NCI-H510A treated with DMSO at 0.1 percent for 48 hours (cell line): ENCODE results near the gene LARGE1.

ENCODE experiments used
- DNase-seq: peaks from one replicate; lab custom pipeline; 2025; lab: John Stamatoyannopoulos, UW

The LARGE1 gene

DNA sequence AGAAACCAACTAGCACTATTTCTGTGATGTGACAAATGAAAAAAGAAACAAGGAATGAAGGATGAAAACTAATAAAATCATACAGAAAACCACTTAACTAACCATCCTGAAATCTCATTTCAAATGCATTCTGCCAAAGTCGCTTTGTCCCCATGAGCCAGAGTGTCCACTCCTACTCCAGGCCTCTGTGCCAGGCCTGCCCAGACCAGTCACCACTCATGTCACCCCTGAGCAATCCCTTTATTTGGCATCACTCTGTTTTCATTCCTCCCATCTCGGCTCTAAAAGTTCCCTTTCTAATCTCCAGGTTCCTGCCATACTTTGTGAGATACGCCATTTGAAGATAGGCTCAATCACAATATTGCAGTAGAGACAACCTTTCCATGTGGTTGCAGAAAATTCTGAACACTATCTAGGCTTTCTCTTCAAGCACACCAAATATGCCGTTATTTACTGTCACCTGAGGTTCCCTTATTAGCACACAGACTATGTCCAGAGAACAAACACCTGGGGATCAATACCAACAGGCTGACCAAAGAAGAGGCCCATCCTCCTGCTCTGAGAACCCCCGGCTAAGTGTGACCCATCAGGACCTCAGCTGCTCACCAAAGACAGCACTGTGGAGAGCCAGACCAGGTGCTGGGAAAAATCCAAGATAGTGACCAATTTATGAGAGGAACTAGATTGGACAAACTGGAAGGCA is 202.4 kb downstream of the LARGE1 start:
- DNase-seq, result no peak

DNA sequence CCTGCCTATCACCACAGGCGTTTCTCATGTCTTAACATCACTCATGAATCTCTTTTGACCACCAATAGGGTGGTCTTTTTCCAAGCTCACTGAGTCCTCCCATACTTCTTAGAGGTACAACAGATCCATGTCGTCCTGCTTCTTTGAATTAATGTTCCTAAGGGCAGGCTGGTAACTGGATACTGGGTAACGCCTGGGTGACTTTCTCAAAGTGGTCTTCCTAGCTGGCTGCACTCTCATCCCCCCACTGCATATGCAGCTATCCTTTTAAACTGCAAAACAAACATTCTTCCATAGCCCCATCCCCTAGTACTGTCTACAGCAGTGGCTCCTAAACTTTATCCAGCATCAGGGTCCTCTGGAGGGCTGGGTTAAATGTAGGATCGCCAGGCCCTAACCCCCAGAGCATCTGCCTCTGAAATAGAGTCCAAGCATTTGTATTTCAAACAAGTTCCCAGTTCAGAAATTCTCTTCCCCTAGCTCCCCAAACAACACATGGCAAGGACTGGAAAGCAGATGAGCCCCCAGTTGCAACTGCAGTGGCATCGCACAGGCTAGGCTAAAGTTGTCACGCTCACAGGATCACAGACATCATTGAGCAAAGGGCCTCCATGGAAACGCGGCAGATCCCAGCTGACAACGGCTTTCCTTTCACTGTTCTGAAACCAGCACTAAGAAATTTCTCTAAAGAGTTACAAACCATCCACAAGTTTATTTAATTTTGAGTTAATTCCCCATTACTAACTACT is 204.9 kb downstream of the LARGE1 start:
- no peak for DNase-seq

DNA sequence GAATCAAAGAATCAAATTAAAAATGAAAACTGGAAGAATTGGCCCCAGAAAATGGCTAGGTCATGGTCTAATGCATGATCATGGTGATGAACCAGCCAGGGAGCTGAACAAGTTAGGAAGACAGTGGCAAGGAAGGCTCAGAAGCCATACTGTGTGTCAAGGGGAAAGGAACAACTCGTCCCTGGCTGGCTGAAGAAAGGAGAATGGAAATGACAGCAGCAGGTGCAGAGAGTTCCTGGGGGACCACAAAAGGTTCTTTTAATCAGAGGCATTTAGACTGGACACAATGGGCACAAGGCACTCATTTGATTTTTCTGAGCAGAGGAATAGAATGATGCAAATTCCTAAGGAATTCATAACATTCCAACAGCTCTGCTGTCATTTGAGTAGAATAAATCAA is 209.9 kb downstream of the LARGE1 start:
- no peak for DNase-seq

DNA sequence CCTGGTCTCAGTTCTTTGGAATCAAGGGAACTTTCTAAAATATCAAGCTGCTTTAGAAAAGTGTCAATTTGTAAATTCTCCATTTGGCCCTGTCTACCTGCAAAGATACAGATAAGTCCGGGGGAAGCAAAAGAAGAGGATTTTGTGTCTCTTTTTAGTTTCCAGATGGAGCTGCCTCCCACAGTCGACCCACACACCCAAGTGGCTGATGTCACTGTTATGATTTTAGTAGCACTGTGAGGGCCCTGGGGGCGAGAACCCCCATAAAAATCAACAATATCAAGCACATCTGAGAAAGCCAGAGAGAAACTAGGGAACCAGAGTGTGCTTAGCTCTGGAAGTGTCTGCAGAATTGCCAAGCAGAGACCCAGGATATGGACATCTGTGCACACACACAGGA is 212.7 kb downstream of the LARGE1 start:
- DNase-seq, result no peak

DNA sequence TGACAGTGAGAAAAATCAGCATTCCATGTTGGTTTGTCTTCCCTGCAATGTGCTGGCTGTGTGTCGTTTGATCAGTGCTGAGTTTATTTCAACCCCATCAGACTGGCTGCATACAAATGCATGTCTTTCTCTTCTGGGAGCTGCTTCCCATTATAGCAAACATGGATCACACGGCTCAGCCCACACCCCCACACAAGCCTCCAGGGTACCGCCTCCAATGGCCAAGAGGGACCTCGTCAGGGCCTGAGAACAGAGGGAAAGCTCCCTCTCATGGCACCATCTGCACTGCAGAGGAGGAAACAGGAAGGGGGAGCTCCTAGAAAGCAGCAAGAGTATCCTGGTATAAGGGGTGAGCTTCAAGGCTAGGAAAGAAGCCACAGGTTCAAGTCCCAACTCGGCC is 214.2 kb downstream of the LARGE1 start:
- DNase-seq, result no peak

DNA sequence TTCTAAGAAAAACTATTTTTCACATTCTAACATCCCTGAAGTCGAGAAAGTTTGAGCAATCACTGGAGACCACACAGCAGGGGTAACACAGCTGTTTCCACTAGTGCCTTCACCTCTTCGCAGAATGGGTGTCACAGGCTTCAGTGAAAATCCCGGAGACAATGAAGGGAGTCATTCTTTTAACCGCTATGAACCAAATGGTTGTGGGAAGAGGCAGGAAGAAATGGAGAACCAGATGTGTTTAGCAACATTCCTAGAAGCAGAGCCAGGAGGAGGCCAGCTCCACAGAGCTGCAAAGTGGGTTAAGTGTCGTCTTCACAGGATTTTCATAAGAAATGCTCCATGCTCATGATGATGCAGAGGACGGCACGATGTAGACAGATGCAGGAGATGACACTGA is 221.1 kb downstream of the LARGE1 start:
- DNase-seq, result no peak

DNA sequence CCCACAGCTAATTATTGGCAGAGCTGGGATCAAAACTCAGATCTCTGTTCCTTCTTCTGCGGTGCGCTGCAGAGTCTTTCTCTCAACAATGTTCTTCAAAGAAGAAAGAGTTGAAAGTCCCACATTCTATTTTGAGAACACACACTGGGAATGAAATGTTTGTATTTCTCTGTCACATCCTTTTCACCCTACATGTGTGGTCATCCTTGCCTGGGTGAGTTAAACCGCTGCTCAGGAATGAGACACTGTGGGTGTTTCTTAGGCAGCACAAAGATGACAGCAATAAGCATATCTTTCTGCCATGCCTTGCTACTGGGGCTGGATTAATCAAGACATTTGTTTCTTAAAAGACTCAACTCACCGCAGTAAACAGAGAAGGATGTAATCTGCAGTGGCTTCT is 222.6 kb downstream of the LARGE1 start:
- DNase-seq, result no peak

DNA sequence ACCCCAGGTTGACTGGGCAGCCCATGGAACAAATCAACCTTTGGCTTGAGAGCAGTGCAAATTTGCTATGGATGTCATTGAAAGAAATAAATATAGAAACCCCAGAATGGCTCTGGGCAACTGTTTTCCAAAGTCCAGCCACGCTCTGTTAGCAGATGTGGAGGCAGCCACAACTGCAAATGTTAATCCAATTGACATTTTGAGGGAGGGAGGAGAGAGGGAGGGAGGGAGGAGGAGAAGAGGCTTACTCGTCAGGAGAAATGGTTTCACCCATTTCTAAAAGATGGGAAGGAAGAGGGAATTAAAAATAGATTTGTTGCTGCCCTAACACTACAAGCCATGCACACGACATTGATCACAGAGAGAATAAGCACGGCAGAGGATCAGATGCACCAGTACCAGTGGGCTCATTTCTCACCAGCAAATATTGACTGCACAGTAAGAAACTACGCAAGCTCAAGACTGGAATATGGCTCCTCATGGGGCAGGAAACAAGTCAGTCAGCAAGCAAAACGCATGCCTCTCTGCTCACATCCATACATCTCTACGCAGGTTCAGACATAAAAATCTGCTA is 229.1 kb downstream of the LARGE1 start:
- no peak for DNase-seq

DNA sequence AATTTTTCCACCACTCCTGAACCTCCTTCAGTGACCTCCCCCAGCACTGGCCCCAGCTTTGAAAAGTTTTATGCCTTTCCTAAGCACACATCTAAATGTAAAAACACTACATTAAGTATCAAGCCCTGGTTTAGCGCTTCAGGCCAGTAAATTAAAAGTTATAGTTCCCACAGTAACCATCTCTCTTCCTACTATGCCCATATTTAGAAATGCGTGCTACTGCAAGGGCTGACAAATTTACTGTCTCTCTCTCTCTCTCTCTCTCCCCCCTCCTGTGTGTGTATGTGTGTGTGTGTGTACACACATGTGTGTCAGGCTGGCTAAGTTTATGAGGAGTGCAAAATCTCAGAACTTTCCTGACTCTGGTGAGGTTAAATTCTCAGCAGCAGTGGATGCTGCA is 231.4 kb downstream of the LARGE1 start:
- DNase-seq, result no peak

DNA sequence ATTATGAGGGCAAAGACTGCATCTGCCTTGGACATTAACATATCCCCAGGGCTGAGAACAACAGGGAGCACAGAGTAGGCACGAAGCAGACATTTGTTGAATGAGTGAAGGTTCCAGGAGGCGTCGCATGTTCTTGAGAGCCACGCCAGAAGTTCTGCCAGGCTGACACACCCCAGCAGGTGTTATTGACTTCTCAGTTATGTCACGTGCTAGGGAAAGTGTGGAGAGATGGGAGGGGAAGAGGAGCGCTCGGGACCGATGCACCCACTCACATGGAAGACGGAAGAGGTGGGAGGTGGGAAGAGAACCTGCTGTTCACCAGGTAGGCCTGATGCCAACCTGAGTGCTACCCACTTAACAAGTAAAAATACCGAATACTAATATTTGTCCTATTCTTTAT is 232.8 kb downstream of the LARGE1 start:
- no peak for DNase-seq

DNA sequence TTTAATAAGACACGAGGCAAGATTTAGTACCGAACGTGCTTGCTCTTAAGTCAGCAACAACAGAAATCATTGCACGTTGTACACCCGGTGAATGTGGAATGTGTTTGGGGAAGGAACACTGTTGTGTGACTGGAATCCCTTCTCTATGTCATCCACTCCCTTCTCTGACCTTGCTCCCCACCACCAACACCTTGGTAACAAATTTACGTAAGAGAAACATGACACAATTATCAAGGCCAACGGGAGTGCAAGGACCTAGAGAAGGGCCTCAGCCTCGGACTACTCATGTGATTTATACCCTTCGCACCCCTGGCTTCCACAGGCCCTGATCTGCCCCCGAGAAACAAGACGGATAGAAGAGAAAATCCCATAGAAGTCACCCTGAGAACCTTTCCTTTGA is 236.2 kb downstream of the LARGE1 start:
- no peak for DNase-seq

DNA sequence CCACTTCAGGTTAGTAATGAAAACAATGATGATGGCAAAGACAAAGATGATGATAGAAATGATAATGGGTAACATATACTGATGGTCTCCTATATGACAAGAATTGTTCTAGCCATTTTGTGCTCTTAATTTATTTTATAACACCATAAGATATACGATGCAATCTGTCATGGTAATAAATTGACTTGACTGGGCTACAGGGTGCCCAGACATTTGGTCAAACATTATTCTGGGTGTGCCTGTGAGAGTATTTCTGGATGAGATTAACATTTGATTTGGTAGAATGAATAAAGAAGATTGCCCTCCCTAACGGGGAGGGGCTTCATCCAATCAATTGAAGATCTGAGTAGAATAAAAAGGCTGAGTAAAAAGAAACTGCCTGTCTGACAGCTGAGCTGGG is 237.3 kb downstream of the LARGE1 start:
- no peak for DNase-seq

DNA sequence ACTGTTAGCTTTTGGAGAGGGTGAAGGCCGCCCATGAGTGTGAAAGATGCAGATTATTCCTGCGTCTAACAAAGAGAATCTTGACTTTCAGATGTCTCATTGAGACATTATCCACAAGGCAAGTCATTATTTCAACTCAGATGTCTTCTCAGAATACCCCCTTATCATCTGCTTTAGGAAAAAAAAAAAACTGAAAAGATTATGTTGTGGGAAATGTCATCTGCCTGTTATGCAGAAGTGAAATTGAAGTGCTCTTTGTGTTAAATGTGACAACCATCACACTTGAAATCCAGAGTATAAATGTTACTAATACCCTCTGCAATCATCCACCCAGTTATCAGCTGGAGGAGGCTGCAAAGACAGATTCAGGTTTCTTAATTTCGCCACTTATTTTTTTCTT is 239.6 kb downstream of the LARGE1 start:
- no peak for DNase-seq

DNA sequence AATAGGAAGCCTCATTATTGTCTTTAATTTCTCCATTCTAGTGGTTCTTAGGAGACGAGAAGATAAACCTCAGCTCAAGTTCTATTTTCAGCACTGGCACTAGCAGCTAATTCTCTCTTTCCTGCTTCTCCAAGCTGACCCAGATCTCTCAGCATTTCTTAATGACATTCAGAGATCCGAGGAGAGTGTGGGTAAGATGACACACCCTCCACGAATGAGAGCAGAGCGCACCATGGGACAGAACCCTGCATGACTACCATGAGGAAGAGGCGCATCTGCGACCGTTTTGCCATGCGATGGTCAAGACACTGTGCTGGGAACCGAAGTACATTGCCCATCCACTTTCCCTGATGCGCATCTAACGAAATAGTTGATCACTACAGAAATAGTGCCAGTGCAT is 241.8 kb downstream of the LARGE1 start:
- no peak for DNase-seq

DNA sequence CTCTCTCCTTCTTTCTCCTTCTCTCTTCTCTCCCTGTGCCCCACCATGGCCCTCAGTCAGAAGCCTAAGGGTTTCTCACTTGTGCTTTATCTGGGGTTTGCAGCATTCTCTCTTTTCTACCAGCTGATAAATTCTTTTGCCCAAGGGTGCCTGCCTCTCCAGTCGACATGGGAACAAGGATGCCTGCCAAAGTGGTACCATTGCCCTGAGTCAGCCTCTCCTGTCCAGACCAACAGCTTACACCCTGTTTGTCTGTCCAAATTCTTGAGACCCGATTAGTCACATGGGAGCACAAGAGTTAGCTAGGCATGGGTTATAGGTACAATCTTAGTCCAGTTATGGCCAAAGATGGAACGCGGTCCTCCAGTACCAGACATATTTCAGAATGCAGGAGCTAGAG is 242.7 kb downstream of the LARGE1 start:
- no peak for DNase-seq

DNA sequence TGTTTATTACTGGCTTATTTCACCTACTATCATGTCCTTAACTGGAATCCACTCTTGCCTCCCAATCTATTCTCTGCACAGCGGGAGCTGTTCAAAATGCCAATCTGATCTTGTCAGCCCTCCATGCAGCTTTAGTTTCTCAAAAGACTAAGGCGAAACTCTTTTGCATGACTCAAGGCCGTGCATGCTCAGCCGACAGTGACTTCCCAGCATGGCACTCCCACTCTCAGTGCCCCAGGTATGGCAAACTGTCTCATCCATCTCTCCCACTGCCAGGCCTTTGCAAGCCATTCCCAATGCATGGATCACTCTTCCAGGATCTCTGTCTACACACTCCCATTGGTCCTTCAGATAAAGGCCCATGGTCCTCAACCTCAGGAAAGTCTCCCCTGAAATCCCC is 245.9 kb downstream of the LARGE1 start:
- no peak for DNase-seq

DNA sequence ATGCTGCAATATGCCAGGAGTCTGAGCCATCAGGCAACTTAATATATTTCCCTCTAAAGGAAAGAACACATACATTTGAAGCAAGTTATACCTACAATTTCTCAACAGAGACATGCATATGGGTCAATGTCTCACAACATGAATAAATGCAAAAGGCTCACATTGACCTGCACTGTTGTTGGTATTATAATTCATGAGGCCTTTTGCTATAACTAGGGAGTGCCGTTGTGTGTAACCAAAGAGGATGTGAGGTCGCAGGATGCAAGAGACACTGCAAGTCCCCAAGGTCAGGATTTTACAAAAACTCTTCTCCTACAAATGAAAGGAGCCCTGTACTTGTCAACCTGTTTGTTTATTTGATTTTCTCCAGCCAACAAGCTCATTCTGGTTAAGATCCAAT is 250.5 kb downstream of the LARGE1 start:
- no peak for DNase-seq

DNA sequence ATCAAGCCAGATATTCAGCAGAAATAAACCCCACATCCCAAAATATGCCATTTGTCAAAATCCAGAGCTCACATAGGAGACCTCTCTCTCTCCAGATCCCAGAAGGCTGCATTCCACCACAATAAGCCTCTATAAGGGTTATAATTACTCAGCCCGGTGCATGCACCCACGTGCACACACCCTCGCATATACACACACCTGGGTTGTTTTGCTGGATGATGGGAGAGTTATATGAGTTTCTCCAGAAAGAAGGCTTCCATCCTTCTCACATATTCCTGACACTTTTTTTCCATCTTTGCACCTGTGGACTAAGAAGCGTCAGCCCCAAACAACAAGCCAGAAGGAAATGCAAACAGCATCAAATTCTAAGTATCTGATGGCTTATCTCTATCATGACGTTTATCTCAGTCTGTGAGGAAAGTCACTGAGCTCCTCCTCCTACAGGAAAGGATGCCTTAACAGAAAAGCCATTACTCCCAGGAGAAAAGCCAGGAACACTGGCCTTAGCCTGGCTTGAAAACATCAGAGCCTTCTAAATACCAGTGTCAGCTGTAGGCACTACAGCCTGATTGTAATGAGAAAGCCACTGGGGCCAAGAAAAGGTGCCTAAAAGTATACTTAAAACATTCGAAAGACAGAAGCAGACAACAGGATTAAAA is 253.2 kb downstream of the LARGE1 start:
- DNase-seq, result no peak

DNA sequence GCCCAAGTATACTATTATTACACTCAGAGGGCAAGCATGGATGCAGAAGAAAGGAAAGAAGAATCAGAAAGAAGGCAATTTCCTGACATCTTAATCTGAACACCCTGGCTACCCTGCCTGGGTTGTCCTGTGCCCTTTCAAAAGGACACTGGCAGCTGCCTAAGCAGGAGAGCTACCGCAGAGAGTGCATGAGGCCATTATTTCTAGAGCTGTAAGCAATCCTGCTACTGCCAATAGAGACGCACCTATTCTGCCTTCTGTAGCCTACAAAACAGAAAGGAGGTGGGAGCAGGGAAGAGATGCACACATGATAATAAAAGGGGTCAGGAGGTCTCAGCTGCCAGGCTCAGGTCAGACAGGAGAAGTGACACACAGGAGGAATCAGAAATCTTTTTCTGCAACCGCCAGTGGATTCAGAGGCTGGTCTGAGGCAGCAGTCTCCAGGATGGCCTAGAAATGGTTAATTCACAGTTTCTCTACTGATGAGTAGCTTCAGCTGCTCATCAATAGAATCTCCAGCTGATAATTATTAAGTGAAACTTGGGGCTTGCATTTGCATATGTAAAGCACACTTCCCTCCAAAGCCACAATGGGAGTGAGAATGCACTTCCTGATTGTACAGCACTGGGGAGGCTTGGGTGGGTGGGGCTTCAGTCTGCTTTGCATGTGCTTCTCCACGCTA is 253.9 kb downstream of the LARGE1 start:
- no peak for DNase-seq

DNA sequence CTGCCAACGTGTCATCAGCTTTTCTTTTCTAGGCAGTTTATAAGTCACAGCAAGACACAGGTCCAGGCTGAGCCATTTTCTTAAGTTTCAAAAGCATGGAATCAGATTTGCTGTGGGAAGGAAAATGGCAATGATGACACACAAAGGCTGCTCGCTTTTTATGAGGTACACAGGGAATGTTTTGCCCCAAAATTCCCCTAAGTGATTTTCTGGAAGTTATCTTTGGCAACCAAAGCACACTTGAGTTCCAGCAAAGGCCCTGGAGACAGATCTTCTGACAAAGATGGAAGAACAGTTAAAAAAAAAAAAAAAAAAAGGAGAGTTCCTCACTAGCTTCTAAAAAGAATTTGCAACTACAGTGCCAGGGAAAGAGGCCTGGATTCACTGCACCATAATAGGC is 260.8 kb downstream of the LARGE1 start:
- no peak for DNase-seq

DNA sequence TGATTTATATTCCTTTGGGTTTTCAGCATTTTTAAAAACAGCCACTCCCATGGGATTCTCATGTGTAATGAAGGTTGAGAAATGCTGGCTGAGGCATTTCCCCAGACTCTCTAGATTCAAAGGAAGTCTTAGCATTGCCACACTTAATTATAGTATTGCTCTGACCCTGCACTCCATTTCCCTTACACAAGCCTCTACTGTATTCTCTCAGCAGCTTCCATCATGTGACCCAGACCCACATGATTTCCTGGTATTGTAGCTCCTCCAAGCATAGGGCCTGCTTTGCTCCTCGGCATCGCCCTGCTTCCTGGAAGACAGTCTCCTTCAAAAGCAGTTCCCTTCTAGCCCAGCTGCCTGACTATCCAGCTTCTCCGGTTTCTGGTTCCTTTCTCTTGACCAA is 261.5 kb downstream of the LARGE1 start:
- no peak for DNase-seq

DNA sequence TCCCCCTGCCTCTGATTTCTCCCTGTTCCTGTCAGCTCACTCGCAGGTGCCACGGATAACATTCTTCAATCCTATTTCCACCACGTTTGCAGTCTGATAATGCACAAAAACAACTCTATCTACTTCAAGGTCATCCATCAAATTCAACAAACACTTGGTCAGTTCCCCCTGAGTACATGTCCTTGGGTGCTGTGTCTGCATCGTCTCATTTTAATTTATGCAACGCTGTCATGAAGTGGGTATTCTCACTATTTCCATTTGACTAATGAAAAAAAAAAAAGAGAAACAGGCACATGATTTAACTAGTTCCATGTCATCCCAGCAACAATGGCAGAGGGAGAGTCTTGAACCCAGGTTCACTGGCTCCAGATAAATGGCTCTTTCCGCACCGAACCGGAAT is 262.6 kb downstream of the LARGE1 start:
- DNase-seq, result no peak
